22Rv1 (cell line): ENCODE results near the gene APOA1.

Experiments
- H3K27ac ChIP-seq: fragments of 450-650 bp; 2 replicates; pipeline ENCODE4 v1.5.1; 2017
- CTCF ChIP-seq: fragments of 450-650 bp; IDR thresholded peaks from 2 replicates; pipeline ENCODE4 v1.5.1; 2017; ENCODE audit warnings: mild to moderate bottlenecking
- ZFX ChIP-seq: fragments of 450-650 bp; IDR thresholded peaks from 2 replicates; pipeline ENCODE4 v1.6.1; 2017; ENCODE audit warnings: antibody characterized with exemption, borderline replicate concordance

APOA1 gene

DNA sequence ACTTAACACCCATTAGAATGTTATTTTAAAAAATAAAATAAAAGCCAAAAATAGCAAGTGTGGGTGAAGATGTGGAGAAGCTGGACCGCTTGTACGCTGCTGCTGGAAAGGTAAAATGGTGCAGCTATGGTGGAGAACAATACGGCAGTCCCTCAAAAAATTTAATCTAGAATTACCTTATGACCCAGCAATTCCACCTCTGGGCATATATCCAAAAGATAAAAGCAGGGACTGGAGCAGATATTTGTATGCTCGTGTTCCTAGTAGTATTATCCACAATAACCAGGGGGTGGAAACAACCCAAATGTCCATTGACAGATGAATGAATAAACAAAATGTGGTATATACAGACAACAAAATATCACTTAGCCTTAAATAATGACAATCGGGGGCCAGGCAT lies 39.6 kb downstream of the APOA1 start:
- H3K27ac ChIP-seq = no peak overlapping the region
- no peak for TF ChIP-seq ZFX
- TF ChIP-seq CTCF = no peak

GRCh38 chr11:116796548-116796947 lies 40.9 kb downstream of the APOA1 start:
- TF ChIP-seq ZFX = no peak
- no peak for TF ChIP-seq CTCF
- H3K27ac ChIP-seq = no peak overlapping the region

DNA sequence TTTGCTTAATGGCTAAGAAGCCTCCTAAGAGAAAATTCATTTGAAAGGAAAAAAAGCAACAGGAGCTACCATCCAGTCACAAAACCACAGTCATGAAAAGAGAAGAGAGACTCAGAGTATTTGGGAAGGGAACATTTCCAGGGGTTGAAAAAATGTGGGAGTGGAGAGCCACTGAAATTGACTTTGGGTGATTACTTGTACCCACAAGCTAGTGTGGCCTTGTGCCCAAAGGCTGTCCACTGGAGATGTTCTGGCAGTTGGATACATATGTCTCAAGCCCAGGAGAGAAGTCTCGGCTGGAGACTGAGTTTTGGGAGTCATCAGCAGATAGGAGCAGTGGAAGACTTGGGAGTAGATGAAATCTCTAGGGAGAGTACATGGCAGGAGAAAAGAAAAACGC lies 42.6 kb downstream of the APOA1 start:
- TF ChIP-seq CTCF = no peak
- no peak overlapping the region for H3K27ac ChIP-seq

GRCh38 chr11:116793772-116794097 lies 43.7 kb downstream of the APOA1 start:
- no peak for TF ChIP-seq ZFX
- TF ChIP-seq CTCF = no peak
- no peak overlapping the region for H3K27ac ChIP-seq

GRCh38 chr11:116792869-116793771 lies 44.3 kb downstream of the APOA1 start:
- TF ChIP-seq CTCF = no peak
- no peak for TF ChIP-seq ZFX
- no peak overlapping the region for H3K27ac ChIP-seq

- H3K27ac ChIP-seq = no peak overlapping the region
- TF ChIP-seq ZFX = no peak
- no peak for TF ChIP-seq CTCF
Observed at GRCh38 chr11:116792144-116792868, 45.1 kb downstream of the APOA1 start.

DNA sequence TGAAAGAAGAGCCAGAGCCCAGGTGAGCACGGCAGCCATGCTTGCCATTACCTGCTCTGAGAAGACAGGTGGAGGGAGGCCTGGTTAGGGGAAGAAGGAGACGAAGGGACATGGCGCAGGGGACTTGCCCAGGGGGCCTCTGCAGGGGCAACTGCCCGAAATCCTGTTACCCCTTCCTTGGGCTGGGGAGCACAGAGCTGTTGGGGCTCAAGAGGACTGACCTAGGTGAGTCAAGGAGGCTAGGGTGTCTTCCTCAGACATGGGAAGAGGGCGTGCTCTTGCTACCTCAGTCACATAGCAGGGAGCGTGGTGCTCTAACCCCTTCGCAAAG lies 45.6 kb downstream of the APOA1 start, which contains the start of gene APOA5:
Gene APOA5 (minus strand): TSS at position 67 of the 331 bp plus-strand sequence. CDS start 19 bp downstream, at position 48.
- no peak within 1 kb of the TSS for H3K27ac ChIP-seq
- TF ChIP-seq ZFX = no peak
- TF ChIP-seq CTCF = no peak
